ENCODE measurements around the gene CAPZB.
A peak's percentile ranks its signal among the peaks of the same experiment; 100 is the strongest.

The CAPZB gene

GRCh38 chr1:19365721-19366120 is 119.6 kb downstream of the CAPZB start:
- DNase-seq = no peak

- DNase-seq = no peak
Observed at GRCh38 chr1:19363536-19364152, 121.7 kb downstream of the CAPZB start.

DNA sequence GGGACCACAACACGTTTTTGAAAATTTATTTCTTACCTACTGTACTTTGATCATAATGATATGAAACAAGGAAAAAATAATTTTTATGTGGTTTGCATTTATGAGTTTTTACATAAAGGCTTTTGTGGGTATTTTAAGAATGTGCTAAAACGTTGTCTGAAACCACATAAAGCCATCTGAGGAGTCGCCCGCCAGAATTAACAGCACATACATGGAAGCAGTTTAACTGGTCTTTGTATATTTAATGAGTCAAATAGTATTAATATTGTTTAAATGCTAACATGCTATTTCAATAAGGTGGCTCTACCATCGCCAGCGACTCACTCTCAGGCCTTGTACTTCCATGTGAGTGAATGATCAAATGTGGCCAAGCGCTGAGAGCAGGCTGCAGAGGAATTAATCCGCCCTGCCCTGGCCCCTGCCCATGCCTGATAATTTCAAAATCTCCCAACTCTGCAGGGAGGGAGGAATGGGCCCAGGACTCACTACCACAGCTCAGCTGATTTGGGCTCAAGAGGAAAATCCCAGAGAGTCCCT is 123.7 kb downstream of the CAPZB start:
- DNase-seq = peak; percentile 47

DNA sequence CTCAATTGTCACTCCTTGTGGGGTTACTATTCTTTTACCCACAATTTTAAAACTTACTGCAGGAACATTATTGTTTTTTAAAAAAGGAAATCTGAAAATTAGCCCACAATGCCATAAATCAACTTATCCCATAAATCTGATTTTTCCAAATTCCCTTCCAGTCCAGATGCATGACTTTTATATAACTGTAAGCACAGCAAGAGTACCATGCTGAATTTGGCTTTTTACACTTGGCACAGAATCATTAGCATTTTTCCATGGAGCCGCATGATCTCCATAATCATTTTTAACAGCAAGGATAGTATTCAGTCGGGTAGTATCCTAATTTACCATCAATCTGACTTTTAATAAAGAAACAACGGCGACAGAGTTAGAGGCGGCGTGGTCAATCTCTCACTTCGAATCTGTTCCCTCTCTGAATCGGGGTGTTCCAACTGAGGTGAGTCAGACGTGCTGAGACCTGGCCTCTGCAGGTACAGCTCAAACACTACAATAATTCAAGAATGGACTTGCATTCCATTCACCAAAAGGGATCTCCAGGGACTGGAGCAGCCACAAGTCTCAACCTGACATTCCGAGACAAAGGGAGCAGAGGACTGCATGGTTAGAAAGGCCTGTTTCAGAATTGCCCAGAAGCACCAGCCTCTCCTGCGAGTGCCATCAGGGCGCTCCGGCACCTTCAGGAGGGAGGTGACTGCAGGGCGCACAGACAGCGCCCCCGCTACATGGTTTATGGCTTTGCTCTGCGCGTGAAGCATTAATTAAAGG is 124.3 kb downstream of the CAPZB start:
- DNase-seq = no peak

GRCh38 chr1:19360432-19360831 is 124.9 kb downstream of the CAPZB start:
- no peak for DNase-seq

- no peak for DNase-seq
Observed at GRCh38 chr1:19360016-19360415, 125.3 kb downstream of the CAPZB start.

GRCh38 chr1:19359357-19359756 is 126.0 kb downstream of the CAPZB start:
- no peak for DNase-seq

DNA sequence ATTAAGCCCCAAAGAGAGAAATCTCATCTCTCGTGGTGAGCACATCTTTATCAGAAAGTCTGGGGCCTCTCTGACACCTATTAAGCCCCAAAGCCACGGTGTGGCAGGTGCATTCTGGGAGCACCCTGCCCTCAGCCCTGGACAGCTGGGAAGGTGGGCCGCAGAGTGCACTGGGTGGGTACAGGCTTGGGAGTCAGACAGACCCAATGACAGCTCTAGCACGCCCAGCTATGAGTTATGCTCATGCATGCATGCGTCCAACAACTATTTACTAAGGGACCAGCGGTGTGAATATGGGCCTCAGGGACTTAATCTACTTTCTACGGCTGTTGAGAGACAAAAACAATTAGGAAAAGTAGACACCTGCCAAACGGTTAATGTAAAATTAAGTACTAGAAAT is 126.6 kb downstream of the CAPZB start:
- no peak for DNase-seq

DNA sequence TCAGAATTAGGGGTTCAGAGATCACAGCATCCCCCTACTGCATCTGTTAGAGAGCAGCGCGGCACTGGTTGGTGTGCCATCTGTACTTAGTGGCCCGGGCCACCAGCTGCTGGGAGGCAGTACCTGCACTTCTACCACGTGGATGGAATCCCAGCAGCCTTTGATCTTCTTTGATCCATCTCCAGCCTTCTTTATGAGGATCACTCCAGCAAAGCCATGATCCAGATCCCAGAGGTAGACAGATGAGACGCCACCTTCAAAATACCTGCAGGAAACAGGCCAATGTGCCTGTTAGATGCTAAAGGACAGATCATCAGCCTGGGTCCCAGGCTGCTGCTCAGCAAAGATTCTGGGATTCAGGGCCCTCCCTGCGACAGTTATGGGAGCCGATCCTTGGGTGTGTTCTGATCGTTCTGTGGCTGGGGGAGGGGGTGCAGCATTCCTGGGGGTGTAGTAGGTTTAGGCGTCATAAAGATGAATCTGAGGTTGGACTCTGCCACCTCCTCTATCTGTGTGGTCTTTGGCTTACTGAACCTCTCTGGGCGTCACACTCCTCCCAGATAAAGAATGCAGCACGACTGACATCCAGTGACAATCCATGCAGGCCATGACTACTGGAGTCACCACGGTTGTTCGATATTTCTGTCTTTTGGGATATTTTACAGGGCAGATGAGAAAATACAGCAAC is 127.9 kb downstream of the CAPZB start:
- no peak for DNase-seq

DNA sequence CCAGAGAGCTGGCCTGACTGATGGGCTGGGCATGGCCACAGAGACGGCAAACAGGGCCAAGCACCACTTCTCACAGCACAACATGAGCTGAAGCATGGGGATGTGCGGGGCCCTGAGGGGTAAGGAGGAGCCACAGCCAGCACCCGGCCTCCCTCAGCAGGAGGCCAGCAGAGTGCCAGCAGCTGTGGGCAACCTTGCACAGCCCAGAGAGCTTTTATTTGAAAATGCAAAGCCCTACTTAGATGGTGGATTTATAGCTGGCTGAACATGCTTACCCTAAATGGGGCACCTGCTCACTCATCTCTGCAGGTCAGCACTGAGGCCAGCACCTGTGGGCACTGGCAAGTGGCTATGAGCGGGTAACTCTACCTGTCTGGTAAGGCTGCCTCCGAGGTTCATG is 129.1 kb downstream of the CAPZB start:
- no peak for DNase-seq

GRCh38 chr1:19354531-19354981 is 130.8 kb downstream of the CAPZB start:
- no peak for DNase-seq

GRCh38 chr1:19353596-19353995 is 131.7 kb downstream of the CAPZB start:
- no peak for DNase-seq

GRCh38 chr1:19352839-19353238 is 132.5 kb downstream of the CAPZB start:
- DNase-seq = no peak

GRCh38 chr1:19351873-19352272 is 133.5 kb downstream of the CAPZB start:
- DNase-seq = no peak

DNA sequence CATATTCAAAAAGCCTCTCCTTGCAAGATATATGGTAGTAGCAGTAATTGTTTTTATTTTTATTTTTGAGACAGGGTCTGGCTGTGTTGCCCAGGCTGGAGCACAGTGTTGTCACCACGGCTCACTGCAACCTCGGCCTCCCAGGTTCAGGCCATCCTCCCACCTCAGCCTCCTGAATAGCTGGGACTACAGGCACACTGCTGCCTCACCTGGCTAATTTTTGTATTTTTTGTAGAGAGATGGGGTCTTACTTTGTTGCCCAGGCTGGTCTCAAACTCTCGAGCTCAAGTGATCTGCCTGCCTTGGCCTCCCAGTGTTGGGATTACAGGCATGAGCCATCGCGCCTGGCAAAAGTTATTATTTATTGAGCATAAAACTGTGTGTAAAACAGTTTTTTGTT is 134.8 kb downstream of the CAPZB start:
- no peak for DNase-seq

GRCh38 chr1:19349999-19350398 is 135.3 kb downstream of the CAPZB start:
- no peak for DNase-seq

DNA sequence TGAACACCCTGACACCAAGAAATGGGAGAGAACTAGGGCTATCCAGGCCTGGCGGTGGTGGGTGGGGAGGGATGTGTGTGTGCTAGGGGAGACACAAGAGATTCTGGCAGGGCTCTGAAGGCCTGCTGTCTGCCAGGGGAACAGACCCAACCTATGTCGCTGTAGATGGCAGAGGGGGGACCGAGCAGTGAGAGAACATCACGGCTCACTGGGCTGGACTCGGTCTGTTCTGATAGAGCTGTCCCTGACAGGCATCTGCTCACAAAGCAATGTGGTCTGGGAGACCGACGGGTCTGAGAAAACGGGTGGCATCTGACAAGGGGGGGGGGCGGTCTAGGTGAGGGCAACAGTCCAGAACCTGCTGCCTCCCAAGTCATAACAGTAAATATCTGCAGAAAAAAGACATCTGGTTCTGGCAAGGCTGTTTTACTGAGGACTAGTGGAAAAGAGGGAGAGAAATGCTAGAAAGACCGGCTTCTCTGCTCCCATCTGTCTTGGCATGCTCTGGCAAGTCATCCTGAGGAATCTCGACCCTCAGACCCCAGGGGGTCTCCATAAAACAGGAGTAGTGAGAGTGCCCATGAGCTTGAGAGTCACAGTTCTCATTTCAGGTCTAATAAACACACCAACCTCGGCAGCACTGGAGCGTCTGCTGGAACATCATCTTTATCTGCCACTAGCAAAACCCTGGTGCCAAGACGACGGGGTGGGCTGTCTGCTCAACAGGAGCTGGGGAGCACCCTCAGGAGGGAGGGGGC is 136.7 kb downstream of the CAPZB start:
- DNase-seq = no peak

- DNase-seq = no peak
Observed at GRCh38 chr1:19347533-19348172, 137.7 kb downstream of the CAPZB start.

- no peak for DNase-seq
Observed at GRCh38 chr1:19346026-19346425, 139.3 kb downstream of the CAPZB start.

DNA sequence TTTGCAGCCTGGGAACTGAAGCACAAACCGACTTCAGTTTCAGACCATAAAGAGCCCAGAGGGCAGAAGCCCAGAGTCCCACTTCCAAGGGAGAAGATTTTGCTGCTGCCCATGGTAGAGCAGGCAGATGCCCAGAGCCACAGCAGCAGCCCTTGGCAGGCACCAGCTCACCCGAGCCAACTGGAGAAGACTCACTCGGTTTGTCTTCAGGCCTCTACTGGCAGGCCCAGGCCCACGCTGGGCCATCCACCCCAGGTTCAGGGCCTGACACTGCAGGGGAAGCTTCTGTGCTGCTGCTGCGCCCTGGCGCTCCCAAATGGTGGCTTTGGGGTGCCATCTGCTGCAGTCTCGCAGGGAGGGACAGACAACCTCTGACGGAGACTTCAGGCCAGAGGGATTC is 139.9 kb downstream of the CAPZB start:
- no peak for DNase-seq

DNA sequence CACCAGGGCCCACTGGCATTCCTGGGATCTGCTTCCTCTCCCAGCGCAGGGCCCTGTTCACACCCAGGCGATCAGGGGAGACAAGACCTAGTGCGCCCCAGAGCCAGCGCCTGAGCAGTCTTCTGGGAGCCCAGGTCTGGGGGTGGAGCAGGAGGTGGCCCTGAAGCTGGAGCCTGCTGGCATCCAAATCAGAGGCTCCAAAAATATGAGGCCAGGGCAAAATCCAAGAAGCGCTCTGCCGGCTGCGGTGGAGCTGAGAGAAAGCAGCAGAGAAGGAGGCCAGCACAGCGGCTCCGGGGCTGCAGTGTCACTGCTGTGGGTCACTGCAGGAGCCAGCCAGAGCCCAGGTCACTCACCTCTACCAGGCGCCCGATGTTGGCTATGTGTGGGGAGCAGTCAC is 140.5 kb downstream of the CAPZB start:
- no peak for DNase-seq

- peak; percentile 37 for DNase-seq
Observed at GRCh38 chr1:19344372-19344810, 140.9 kb downstream of the CAPZB start.
